Measurements from ENCODE around the gene EGFR.

The EGFR gene

GRCh38 chr7:55206235-55207029 is 187.6 kb downstream of the EGFR start:
- H3K36me3 Mint-ChIP-seq, result no peaks in the 10 kb centered on the region
- no peak overlapping the region for H3K27ac Mint-ChIP-seq
- no peaks in the 10 kb centered on the region for H3K4me1 Mint-ChIP-seq
- H3K9me3 Mint-ChIP-seq, result no peaks in the 10 kb centered on the region
- H3K4me3 Mint-ChIP-seq, result no peak overlapping the region
- no peaks in the 10 kb centered on the region for H3K27me3 Mint-ChIP-seq

GRCh38 chr7:55207436-55208125 is 188.8 kb downstream of the EGFR start:
- no peak overlapping the region for H3K4me3 Mint-ChIP-seq
- no peaks in the 10 kb centered on the region for H3K27me3 Mint-ChIP-seq
- no peak overlapping the region for H3K27ac Mint-ChIP-seq
- H3K9me3 Mint-ChIP-seq, result no peaks in the 10 kb centered on the region
- no peaks in the 10 kb centered on the region for H3K4me1 Mint-ChIP-seq
- no peaks in the 10 kb centered on the region for H3K36me3 Mint-ChIP-seq

GRCh38 chr7:55209366-55209765 is 190.5 kb downstream of the EGFR start:
- Mint-ChIP-seq H3K27me3 (no peaks in the 10 kb centered on the region), H3K9me3 (no peaks in the 10 kb centered on the region), H3K4me3 (no peak overlapping the region), H3K36me3 (no peaks in the 10 kb centered on the region), H3K4me1 (no peaks in the 10 kb centered on the region), H3K27ac (no peak overlapping the region)

- H3K4me3 Mint-ChIP-seq, result no peak overlapping the region
- H3K4me1 Mint-ChIP-seq, result no peaks in the 10 kb centered on the region
- no peaks in the 10 kb centered on the region for H3K36me3 Mint-ChIP-seq
- H3K27me3 Mint-ChIP-seq, result no peaks in the 10 kb centered on the region
- H3K9me3 Mint-ChIP-seq, result no peaks in the 10 kb centered on the region
- no peak overlapping the region for H3K27ac Mint-ChIP-seq
These were observed 191.4 kb downstream of the EGFR start for GRCh38 chr7:55210176-55210575.

- Mint-ChIP-seq H3K9me3 (no peaks in the 10 kb centered on the region), H3K27ac (no peak overlapping the region), H3K4me3 (no peak overlapping the region), H3K36me3 (no peaks in the 10 kb centered on the region), H3K27me3 (no peaks in the 10 kb centered on the region), H3K4me1 (no peaks in the 10 kb centered on the region)
These were observed 191.9 kb downstream of the EGFR start for GRCh38 chr7:55210716-55211115.

GRCh38 chr7:55211726-55212125 is 192.9 kb downstream of the EGFR start:
- Mint-ChIP-seq H3K27ac (no peak overlapping the region), H3K4me3 (no peak overlapping the region), H3K27me3 (peaks cover 2% of the 10 kb centered on the region), H3K36me3 (no peaks in the 10 kb centered on the region), H3K9me3 (no peaks in the 10 kb centered on the region), H3K4me1 (no peaks in the 10 kb centered on the region)

GRCh38 chr7:55212176-55212575 is 193.4 kb downstream of the EGFR start:
- no peak overlapping the region for H3K27ac Mint-ChIP-seq
- no peaks in the 10 kb centered on the region for H3K9me3 Mint-ChIP-seq
- peaks cover 2% of the 10 kb centered on the region for H3K27me3 Mint-ChIP-seq
- no peaks in the 10 kb centered on the region for H3K4me1 Mint-ChIP-seq
- no peaks in the 10 kb centered on the region for H3K36me3 Mint-ChIP-seq
- H3K4me3 Mint-ChIP-seq, result no peak overlapping the region

- H3K27me3 Mint-ChIP-seq, result peaks cover 2% of the 10 kb centered on the region
- H3K36me3 Mint-ChIP-seq, result no peaks in the 10 kb centered on the region
- no peaks in the 10 kb centered on the region for H3K9me3 Mint-ChIP-seq
- no peak overlapping the region for H3K4me3 Mint-ChIP-seq
- H3K4me1 Mint-ChIP-seq, result no peaks in the 10 kb centered on the region
- H3K27ac Mint-ChIP-seq, result no peak overlapping the region
These were observed 194.0 kb downstream of the EGFR start for GRCh38 chr7:55212838-55213237.

GRCh38 chr7:55214707-55215106 is 195.9 kb downstream of the EGFR start:
- H3K4me3 Mint-ChIP-seq, result no peak overlapping the region
- no peaks in the 10 kb centered on the region for H3K9me3 Mint-ChIP-seq
- no peaks in the 10 kb centered on the region for H3K36me3 Mint-ChIP-seq
- no peaks in the 10 kb centered on the region for H3K4me1 Mint-ChIP-seq
- H3K27ac Mint-ChIP-seq, result no peak overlapping the region
- H3K27me3 Mint-ChIP-seq, result peaks cover 2% of the 10 kb centered on the region

- Mint-ChIP-seq H3K9me3 (no peaks in the 10 kb centered on the region), H3K27ac (no peak overlapping the region), H3K4me3 (no peak overlapping the region), H3K4me1 (no peaks in the 10 kb centered on the region), H3K27me3 (no peaks in the 10 kb centered on the region), H3K36me3 (no peaks in the 10 kb centered on the region)
These were observed 204.2 kb downstream of the EGFR start for GRCh38 chr7:55223023-55223422.

- Mint-ChIP-seq H3K36me3 (no peaks in the 10 kb centered on the region), H3K4me3 (no peak overlapping the region), H3K27ac (no peak overlapping the region), H3K4me1 (no peaks in the 10 kb centered on the region), H3K27me3 (no peaks in the 10 kb centered on the region), H3K9me3 (peaks cover 3% of the 10 kb centered on the region)
These were observed 205.3 kb downstream of the EGFR start for GRCh38 chr7:55224111-55224510.

- Mint-ChIP-seq H3K4me1 (no peaks in the 10 kb centered on the region), H3K9me3 (peaks cover 8% of the 10 kb centered on the region), H3K36me3 (no peaks in the 10 kb centered on the region), H3K4me3 (no peak overlapping the region), H3K27me3 (no peaks in the 10 kb centered on the region), H3K27ac (no peak overlapping the region)
These were observed 206.0 kb downstream of the EGFR start for GRCh38 chr7:55224810-55225209.

- Mint-ChIP-seq H3K9me3 (peaks cover 8% of the 10 kb centered on the region), H3K27me3 (peaks cover 2% of the 10 kb centered on the region), H3K4me1 (no peaks in the 10 kb centered on the region), H3K27ac (no peak overlapping the region), H3K36me3 (no peaks in the 10 kb centered on the region), H3K4me3 (no peak overlapping the region)
These were observed 211.2 kb downstream of the EGFR start for GRCh38 chr7:55230014-55230413.

GRCh38 chr7:55231736-55232280 is 213.0 kb downstream of the EGFR start:
- Mint-ChIP-seq H3K27me3 (peaks cover 2% of the 10 kb centered on the region), H3K27ac (no peak overlapping the region), H3K4me3 (no peak overlapping the region), H3K4me1 (no peaks in the 10 kb centered on the region), H3K36me3 (no peaks in the 10 kb centered on the region), H3K9me3 (peaks cover 8% of the 10 kb centered on the region)

- H3K9me3 Mint-ChIP-seq, result peaks cover 8% of the 10 kb centered on the region
- no peaks in the 10 kb centered on the region for H3K36me3 Mint-ChIP-seq
- no peak overlapping the region for H3K4me3 Mint-ChIP-seq
- H3K27ac Mint-ChIP-seq, result no peak overlapping the region
- peaks cover 2% of the 10 kb centered on the region for H3K27me3 Mint-ChIP-seq
- H3K4me1 Mint-ChIP-seq, result no peaks in the 10 kb centered on the region
These were observed 214.2 kb downstream of the EGFR start for GRCh38 chr7:55233001-55233400.

- Mint-ChIP-seq H3K4me3 (no peak overlapping the region), H3K9me3 (peaks cover 1% of the 10 kb centered on the region), H3K36me3 (no peaks in the 10 kb centered on the region), H3K27ac (no peak overlapping the region), H3K27me3 (peaks cover 2% of the 10 kb centered on the region), H3K4me1 (no peaks in the 10 kb centered on the region)
These were observed 215.6 kb downstream of the EGFR start for GRCh38 chr7:55234408-55234807.
